Peyer's patch (tissue), 4 donors: ENCODE results near the gene WDR3.

ENCODE experiments used
- POLR2A ChIP-seq, 2 donors: fragments of 450-650 bp; IDR thresholded peaks; one replicate each; pipeline ENCODE4 v1.5.1; 2017; ENCODE audit warnings: antibody characterized with exemption in 2 of 2, mild to moderate bottlenecking in 2 of 2, moderate library complexity in 2 of 2
- TF ChIP-seq, protein P1 (sequence below), 6 experiments: fragments of 450-650 bp in 4 of 6; fragments of 200-600 bp in 2 of 6; sonication (generic) in 1 of 6; IDR thresholded peaks; one replicate each; pipeline ENCODE4 v1.5.1; 2017 to 2019; ENCODE audit warnings: antibody characterized with exemption in 6 of 6, mild to moderate bottlenecking in 3 of 6, moderate library complexity in 1 of 6

DNA sequence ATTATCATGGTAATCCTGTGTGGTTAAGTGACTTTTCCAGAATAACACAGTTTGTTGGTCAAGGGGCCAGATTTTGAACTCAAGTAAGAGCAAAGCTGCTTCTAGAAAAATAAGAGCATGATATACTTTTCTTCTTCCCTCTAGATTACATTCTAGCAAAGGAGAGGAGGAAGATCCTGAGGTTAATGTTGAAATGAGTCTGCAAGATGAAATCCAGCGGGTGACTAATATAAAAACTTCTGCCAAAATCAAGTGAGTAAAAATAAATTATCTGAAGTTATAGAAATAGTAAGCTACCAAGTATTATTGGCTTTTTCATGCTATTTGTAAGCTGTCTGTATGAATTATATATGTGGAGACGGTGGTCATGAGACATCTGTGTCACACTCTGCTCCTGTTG is 12.8 kb downstream of the WDR3 start:
- TF ChIP-seq, protein P1, sequence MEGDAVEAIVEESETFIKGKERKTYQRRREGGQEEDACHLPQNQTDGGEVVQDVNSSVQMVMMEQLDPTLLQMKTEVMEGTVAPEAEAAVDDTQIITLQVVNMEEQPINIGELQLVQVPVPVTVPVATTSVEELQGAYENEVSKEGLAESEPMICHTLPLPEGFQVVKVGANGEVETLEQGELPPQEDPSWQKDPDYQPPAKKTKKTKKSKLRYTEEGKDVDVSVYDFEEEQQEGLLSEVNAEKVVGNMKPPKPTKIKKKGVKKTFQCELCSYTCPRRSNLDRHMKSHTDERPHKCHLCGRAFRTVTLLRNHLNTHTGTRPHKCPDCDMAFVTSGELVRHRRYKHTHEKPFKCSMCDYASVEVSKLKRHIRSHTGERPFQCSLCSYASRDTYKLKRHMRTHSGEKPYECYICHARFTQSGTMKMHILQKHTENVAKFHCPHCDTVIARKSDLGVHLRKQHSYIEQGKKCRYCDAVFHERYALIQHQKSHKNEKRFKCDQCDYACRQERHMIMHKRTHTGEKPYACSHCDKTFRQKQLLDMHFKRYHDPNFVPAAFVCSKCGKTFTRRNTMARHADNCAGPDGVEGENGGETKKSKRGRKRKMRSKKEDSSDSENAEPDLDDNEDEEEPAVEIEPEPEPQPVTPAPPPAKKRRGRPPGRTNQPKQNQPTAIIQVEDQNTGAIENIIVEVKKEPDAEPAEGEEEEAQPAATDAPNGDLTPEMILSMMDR (IDR thresholded peaks at IDR 0.05), result no peak
- no peak for TF ChIP-seq POLR2A (IDR thresholded peaks at IDR 0.05)
